Upper lobe of left lung (tissue), 4 donors: Measurements from ENCODE around the gene DST.

Experiments used
- CTCF ChIP-seq, 6 experiments: fragments of 450-650 bp in 4 of 6; fragments of 200-600 bp in 2 of 6; sonication (generic) in 2 of 6; IDR thresholded peaks; one replicate each; pipeline ENCODE4 v1.5.1; 2016 to 2019; ENCODE audit warnings: antibody characterized with exemption in 6 of 6
- EP300 ChIP-seq, 4 donors: sonication (generic); formaldehyde crosslinking; IDR thresholded peaks; one replicate each; pipeline ENCODE4 v1.5.1; 2017; ENCODE audit warnings: antibody characterized with exemption in 4 of 4, control low read depth in 2 of 4
- POLR2A ChIP-seq, 4 donors: fragments of 450-650 bp; IDR thresholded peaks; one replicate each; pipeline ENCODE4 v1.5.1; 2016 to 2017; ENCODE audit warnings: antibody characterized with exemption in 4 of 4, mild to moderate bottlenecking in 2 of 4
- POLR2AphosphoS5 ChIP-seq, 2 donors: sonication (generic); formaldehyde crosslinking; IDR thresholded peaks; one replicate each; pipeline ENCODE4 v1.5.1; 2017; ENCODE audit warnings: antibody characterized with exemption in 2 of 2

DNA sequence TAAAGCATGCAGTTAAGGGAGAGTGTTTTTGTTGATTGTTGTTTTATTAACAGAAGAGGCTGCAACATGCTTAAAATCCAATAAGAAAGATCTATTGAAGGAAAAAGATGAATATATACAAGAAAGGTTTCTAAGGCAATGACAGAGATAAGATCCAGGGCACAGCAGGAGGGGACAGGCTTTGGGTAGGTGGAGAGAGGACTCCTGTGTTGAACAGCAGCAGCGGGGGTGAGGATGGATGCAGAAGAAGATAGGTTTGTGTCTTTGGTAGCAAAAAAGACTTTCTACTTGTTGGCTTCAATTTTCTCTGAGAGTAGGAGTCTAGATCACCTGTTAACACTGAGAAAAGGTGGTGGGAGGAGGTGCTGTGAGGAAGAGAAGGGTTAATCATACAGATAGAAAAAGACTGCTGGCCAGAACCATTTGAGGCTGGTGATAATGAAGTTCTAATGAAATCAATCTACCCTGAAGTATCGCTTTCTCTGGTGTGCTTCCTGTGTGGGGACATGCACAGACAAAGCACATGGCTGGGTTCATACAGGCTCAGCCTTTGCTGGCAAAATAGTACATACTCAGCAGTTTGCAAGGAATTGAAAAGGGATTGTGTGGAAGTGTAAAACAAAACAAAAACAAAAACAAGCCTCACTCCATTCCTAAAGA is 17.2 kb upstream of the DST start:
- TF ChIP-seq POLR2A (IDR thresholded peaks at IDR 0.05): no peak
- TF ChIP-seq CTCF (IDR thresholded peaks at IDR 0.05): no peak
- TF ChIP-seq POLR2AphosphoS5 (IDR thresholded peaks at IDR 0.05): no peak
- TF ChIP-seq EP300 (IDR thresholded peaks at IDR 0.05): no peak
